ENCODE results near the gene PCOLCE2. TPM values are rescaled to one million over a fixed set of nuclear protein-coding genes. Genes with fewer than 3 reads are reported as not detected.

PCOLCE2 gene
- total RNA-seq, 1 experiment from 2014 or later: 13.5 TPM

DNA sequence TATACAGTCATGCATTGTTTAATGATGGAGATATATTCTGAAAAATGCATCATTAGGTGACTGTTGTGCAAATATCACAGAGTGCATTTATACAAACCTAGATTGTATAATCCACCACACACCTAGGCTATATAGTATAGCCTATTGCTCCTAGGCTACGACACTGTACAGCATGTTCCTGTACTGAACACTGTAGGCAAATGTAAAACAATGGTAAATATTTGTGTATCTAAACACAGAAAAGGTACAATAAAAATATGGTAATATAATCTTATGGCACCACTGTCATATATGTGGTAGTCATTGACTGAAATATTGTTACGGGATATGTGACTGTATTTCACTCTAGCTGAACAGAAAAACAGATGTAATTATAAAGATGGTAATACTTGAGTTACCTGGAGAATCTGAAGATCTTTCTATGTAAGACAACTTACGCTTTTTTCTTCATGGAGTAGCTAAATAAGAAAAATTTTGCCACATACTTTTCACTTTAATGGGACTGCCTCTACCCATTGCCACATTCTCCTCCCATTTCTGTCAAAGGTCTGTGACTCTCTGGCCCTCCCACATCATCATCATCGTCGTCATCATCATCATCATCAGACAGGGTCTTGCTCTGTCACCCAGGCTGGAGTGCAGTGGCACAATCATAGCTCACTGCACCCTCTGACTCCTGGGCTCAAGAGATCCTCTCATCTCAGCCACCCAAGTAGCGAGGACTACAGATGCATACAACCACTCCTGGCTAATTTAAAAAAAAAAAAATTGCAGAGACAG is 7.2 kb downstream of the PCOLCE2 start:
- TF ChIP-seq PRRX2 (CRISPR knock-in tag; IDR thresholded peaks at IDR 0.05) (no peak), GRHL2 (CRISPR knock-in tag; IDR thresholded peaks at IDR 0.05; ENCODE audit: insufficient replicate concordance, severe bottlenecking) (no peak), RORB (CRISPR knock-in tag; IDR thresholded peaks at IDR 0.05) (no peak), CREB1 (CRISPR knock-in tag; IDR thresholded peaks at IDR 0.05) (no peak), ZNF423 (CRISPR knock-in tag; IDR thresholded peaks at IDR 0.05) (no peak), ZNF138 (CRISPR knock-in tag; conservative IDR thresholded peaks at IDR 0.05) (no peak), NFYB (CRISPR knock-in tag; conservative IDR thresholded peaks at IDR 0.05; ENCODE audit: low read depth) (no peak), ZBTB21 (CRISPR knock-in tag; IDR thresholded peaks at IDR 0.05; ENCODE audit: borderline replicate concordance) (no peak)
- TF ChIP-seq, protein P1, sequence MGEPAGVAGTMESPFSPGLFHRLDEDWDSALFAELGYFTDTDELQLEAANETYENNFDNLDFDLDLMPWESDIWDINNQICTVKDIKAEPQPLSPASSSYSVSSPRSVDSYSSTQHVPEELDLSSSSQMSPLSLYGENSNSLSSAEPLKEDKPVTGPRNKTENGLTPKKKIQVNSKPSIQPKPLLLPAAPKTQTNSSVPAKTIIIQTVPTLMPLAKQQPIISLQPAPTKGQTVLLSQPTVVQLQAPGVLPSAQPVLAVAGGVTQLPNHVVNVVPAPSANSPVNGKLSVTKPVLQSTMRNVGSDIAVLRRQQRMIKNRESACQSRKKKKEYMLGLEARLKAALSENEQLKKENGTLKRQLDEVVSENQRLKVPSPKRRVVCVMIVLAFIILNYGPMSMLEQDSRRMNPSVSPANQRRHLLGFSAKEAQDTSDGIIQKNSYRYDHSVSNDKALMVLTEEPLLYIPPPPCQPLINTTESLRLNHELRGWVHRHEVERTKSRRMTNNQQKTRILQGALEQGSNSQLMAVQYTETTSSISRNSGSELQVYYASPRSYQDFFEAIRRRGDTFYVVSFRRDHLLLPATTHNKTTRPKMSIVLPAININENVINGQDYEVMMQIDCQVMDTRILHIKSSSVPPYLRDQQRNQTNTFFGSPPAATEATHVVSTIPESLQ (CRISPR knock-in tag; IDR thresholded peaks at IDR 0.05): no peak
- TF ChIP-seq, protein P2, sequence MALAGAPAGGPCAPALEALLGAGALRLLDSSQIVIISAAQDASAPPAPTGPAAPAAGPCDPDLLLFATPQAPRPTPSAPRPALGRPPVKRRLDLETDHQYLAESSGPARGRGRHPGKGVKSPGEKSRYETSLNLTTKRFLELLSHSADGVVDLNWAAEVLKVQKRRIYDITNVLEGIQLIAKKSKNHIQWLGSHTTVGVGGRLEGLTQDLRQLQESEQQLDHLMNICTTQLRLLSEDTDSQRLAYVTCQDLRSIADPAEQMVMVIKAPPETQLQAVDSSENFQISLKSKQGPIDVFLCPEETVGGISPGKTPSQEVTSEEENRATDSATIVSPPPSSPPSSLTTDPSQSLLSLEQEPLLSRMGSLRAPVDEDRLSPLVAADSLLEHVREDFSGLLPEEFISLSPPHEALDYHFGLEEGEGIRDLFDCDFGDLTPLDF (CRISPR knock-in tag; IDR thresholded peaks at IDR 0.05): no peak
- TF ChIP-seq, protein P3, sequence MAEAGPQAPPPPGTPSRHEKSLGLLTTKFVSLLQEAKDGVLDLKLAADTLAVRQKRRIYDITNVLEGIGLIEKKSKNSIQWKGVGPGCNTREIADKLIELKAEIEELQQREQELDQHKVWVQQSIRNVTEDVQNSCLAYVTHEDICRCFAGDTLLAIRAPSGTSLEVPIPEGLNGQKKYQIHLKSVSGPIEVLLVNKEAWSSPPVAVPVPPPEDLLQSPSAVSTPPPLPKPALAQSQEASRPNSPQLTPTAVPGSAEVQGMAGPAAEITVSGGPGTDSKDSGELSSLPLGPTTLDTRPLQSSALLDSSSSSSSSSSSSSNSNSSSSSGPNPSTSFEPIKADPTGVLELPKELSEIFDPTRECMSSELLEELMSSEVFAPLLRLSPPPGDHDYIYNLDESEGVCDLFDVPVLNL (CRISPR knock-in tag; IDR thresholded peaks at IDR 0.05; ENCODE audit: borderline replicate concordance, low read depth): no peak
- TF ChIP-seq, protein P4, sequence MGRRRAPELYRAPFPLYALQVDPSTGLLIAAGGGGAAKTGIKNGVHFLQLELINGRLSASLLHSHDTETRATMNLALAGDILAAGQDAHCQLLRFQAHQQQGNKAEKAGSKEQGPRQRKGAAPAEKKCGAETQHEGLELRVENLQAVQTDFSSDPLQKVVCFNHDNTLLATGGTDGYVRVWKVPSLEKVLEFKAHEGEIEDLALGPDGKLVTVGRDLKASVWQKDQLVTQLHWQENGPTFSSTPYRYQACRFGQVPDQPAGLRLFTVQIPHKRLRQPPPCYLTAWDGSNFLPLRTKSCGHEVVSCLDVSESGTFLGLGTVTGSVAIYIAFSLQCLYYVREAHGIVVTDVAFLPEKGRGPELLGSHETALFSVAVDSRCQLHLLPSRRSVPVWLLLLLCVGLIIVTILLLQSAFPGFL (CRISPR knock-in tag; IDR thresholded peaks at IDR 0.05; ENCODE audit: borderline replicate concordance): no peak
- TF ChIP-seq, protein P5, sequence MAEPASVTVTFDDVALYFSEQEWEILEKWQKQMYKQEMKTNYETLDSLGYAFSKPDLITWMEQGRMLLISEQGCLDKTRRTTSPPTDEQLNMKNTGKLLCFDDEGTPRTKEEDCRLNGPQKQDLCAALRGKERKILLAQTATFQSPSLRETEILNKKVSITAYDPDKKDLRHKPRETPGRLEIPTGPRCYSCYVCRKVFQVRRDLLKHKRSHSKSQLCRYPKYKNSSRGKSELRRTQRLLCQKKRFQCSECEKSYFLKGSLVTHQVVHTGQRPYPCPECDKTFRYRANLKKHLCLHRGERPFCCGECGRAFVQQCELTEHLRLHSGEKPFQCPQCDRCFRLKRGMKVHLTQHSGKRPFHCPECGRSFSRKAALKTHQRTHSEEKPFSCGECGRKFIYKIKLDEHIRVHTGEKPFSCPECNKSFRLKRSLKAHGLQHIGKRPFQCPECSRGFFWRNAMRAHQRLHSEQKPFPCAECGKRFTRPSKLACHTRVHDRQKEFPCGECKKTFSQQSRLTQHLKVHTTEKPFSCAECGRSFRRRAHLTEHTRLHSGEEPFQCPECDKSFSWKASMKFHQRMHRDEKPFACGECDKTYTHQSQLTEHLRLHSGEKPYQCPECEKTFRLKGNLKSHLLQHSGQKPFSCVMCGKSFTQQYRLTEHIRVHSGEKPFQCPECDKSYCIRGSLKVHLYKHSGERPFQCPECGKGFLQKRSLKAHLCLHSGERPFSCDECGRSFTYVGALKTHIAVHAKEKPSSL (CRISPR knock-in tag; conservative IDR thresholded peaks at IDR 0.05): no peak
- TF ChIP-seq, protein P6, sequence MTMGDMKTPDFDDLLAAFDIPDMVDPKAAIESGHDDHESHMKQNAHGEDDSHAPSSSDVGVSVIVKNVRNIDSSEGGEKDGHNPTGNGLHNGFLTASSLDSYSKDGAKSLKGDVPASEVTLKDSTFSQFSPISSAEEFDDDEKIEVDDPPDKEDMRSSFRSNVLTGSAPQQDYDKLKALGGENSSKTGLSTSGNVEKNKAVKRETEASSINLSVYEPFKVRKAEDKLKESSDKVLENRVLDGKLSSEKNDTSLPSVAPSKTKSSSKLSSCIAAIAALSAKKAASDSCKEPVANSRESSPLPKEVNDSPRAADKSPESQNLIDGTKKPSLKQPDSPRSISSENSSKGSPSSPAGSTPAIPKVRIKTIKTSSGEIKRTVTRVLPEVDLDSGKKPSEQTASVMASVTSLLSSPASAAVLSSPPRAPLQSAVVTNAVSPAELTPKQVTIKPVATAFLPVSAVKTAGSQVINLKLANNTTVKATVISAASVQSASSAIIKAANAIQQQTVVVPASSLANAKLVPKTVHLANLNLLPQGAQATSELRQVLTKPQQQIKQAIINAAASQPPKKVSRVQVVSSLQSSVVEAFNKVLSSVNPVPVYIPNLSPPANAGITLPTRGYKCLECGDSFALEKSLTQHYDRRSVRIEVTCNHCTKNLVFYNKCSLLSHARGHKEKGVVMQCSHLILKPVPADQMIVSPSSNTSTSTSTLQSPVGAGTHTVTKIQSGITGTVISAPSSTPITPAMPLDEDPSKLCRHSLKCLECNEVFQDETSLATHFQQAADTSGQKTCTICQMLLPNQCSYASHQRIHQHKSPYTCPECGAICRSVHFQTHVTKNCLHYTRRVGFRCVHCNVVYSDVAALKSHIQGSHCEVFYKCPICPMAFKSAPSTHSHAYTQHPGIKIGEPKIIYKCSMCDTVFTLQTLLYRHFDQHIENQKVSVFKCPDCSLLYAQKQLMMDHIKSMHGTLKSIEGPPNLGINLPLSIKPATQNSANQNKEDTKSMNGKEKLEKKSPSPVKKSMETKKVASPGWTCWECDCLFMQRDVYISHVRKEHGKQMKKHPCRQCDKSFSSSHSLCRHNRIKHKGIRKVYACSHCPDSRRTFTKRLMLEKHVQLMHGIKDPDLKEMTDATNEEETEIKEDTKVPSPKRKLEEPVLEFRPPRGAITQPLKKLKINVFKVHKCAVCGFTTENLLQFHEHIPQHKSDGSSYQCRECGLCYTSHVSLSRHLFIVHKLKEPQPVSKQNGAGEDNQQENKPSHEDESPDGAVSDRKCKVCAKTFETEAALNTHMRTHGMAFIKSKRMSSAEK (CRISPR knock-in tag; IDR thresholded peaks at IDR 0.05; ENCODE audit: borderline replicate concordance): no peak
- ATAC-seq (no peak), DNase-seq (ENCODE audit: low spot score) (no peak)
- no peaks in the 10 kb centered on the region for H3K27me3 Mint-ChIP-seq (ENCODE audit: low read depth)
- peak overlapping the region; percentile 9; the same call in 1 of the 2 replicates for H3K27ac Mint-ChIP-seq
- no peak overlapping the region for H3K4me3 Mint-ChIP-seq
- 0 out of 2 replicates have a peak, but pooled peaks cover 4% of the 10 kb centered on the region for H3K4me1 Mint-ChIP-seq
- CTCF ChIA-PET: no interaction called here
- no peaks in the 10 kb centered on the region for H3K9me3 Mint-ChIP-seq
- POLR2A ChIA-PET: no interaction called here
- H3K36me3 Mint-ChIP-seq: no peaks in the 10 kb centered on the region
